GM18907 (cell line): ENCODE results near the gene ADAM12.
"Not testable (repeated sequence)": the region's sequence is repeated elsewhere in the genome, so short reads cannot be mapped to it uniquely, and the experiment has no call there.

Source experiments
- ATAC-seq: cut with Tn5 transposase; IDR thresholded peaks from one replicate; pipeline ENCODE4 v1.9.1; 2021; ENCODE audit warnings: mild to moderate bottlenecking, moderate library complexity; ENCODE audit not compliant: unreplicated experiment

ADAM12 gene

GRCh38 chr10:126268013-126268920 is 120.0 kb downstream of the ADAM12 start:
- ATAC-seq, result no peak

- no peak for ATAC-seq
These were observed 123.9 kb downstream of the ADAM12 start for GRCh38 chr10:126264102-126265018.

- ATAC-seq, result no peak
These were observed 125.1 kb downstream of the ADAM12 start for GRCh38 chr10:126263006-126263676.

- no peak for ATAC-seq
These were observed 125.9 kb downstream of the ADAM12 start for GRCh38 chr10:126262233-126262838.

- ATAC-seq, result no peak
These were observed 128.4 kb downstream of the ADAM12 start for GRCh38 chr10:126259760-126260479.

GRCh38 chr10:126256864-126257263 is 131.4 kb downstream of the ADAM12 start:
- no peak for ATAC-seq

- no peak for ATAC-seq
These were observed 133.0 kb downstream of the ADAM12 start for GRCh38 chr10:126255313-126255712.

GRCh38 chr10:126253611-126253998 is 134.7 kb downstream of the ADAM12 start:
- no peak for ATAC-seq

GRCh38 chr10:126252884-126253610 is 135.2 kb downstream of the ADAM12 start:
- no peak for ATAC-seq

- ATAC-seq, result no peak
These were observed 136.4 kb downstream of the ADAM12 start for GRCh38 chr10:126251778-126252407.

- no peak for ATAC-seq
These were observed 137.6 kb downstream of the ADAM12 start for GRCh38 chr10:126250527-126251310.

- ATAC-seq, result no peak
These were observed 138.2 kb downstream of the ADAM12 start for GRCh38 chr10:126250045-126250444.

GRCh38 chr10:126247446-126247975 is 140.8 kb downstream of the ADAM12 start:
- ATAC-seq, result no peak

GRCh38 chr10:126246396-126246795 is 141.9 kb downstream of the ADAM12 start:
- ATAC-seq, result not testable (repeated sequence)

- ATAC-seq, result no peak
These were observed 142.8 kb downstream of the ADAM12 start for GRCh38 chr10:126245501-126245900.

GRCh38 chr10:126243971-126244370 is 144.3 kb downstream of the ADAM12 start:
- no peak for ATAC-seq

GRCh38 chr10:126243306-126243705 is 145.0 kb downstream of the ADAM12 start:
- ATAC-seq, result no peak
